B cell (primary cell): Measurements from ENCODE around the gene TSGA10. TPM values are rescaled to one million over a fixed set of nuclear protein-coding genes. Genes with fewer than 3 reads are reported as not detected.

Experiments used
- ATAC-seq: fragments of 200-7000 bp; cut with Tn5 transposase; one replicate; pipeline ENCODE4 v1.10.0; 2021; ENCODE audit warnings: low read depth, mild to moderate bottlenecking, moderate number of reproducible peaks, moderate library complexity
- CTCF ChIA-PET: fragments of 350-600 bp; sonication (Branson Sonifier 250); formaldehyde crosslinking; loops from one replicate; lab custom pipeline; 2021; ENCODE audit warnings: antibody characterized with exemption, inconsistent platforms; lab: Charles Lee
- POLR2A ChIA-PET: fragments of 350-600 bp; sonication (Branson Sonifier 250); formaldehyde crosslinking; loops from one replicate; lab custom pipeline; 2021; ENCODE audit warnings: antibody characterized with exemption; lab: Charles Lee
- DNase-seq: peaks from one replicate; pipeline ENCODE4 v3.0.0; 2013
- H2AFZ ChIP-seq: 2 replicates; pipeline ENCODE4 v1.6.1; 2012; ENCODE audit warnings: mild to moderate bottlenecking, low read depth, low read length; ENCODE audit not compliant: insufficient read depth, poor library complexity, severe bottlenecking
- H3K27ac ChIP-seq, 2 donors: 1 replicate in 1 of 2; 2 replicates in 1 of 2; pipeline ENCODE4 v1.5.1; 2012 to 2013; ENCODE audit warnings: low read length in 2 of 2, mild to moderate bottlenecking in 2 of 2, moderate library complexity in 1 of 2
- H3K27me3 ChIP-seq, 4 experiments: fragments of 200-600 bp in 1 of 4; sonication (generic) in 1 of 4; replicated peaks in 1 of 4; 1 replicate in 2 of 4; 2 replicates in 2 of 4; pipeline versions ENCODE4 v1.6.1 to v1.7.0; 2013 to 2016; ENCODE audit warnings: low read length in 3 of 4, mild to moderate bottlenecking in 2 of 4, mixed read lengths in 1 of 4, moderate library complexity in 1 of 4; ENCODE audit not compliant: insufficient read depth in 4 of 4, control insufficient read depth in 3 of 4; ENCODE audit errors: control extremely low read depth in 1 of 4
- H3K36me3 ChIP-seq, 2 experiments: replicated peaks in 1 of 2; 1 replicate in 1 of 2; 2 replicates in 1 of 2; pipeline versions ENCODE4 v1.6.1 to v1.7.1; 2013; ENCODE audit warnings: low read length in 1 of 2; ENCODE audit not compliant: insufficient read depth in 2 of 2, control insufficient read depth in 1 of 2; ENCODE audit errors: control extremely low read depth in 1 of 2, extremely low read depth in 1 of 2
- H3K4me1 ChIP-seq, 2 donors: fragments of 200-600 bp in 1 of 2; sonication (generic) in 1 of 2; 1 replicate in 1 of 2; 2 replicates in 1 of 2; pipeline versions ENCODE4 v1.5.1 to v1.6.1; 2013 to 2017; ENCODE audit warnings: low read length in 2 of 2; ENCODE audit not compliant: control insufficient read depth in 2 of 2, insufficient read depth in 2 of 2
- H3K4me2 ChIP-seq: replicated peaks from 2 replicates; pipeline ENCODE3; 2012; ENCODE audit warnings: mild to moderate bottlenecking, low read depth, low read length; ENCODE audit not compliant: poor library complexity, severe bottlenecking
- H3K4me3 ChIP-seq, 5 experiments: fragments of 200-600 bp in 1 of 5; sonication (generic) in 1 of 5; 1 replicate in 3 of 5; 2 replicates in 2 of 5; pipeline versions ENCODE4 v1.5.1 to v1.7.0; 2011 to 2016; ENCODE audit warnings: low read length in 4 of 5, mild to moderate bottlenecking in 4 of 5, low read depth in 2 of 5, control low read depth in 1 of 5, moderate library complexity in 1 of 5; ENCODE audit not compliant: insufficient read depth in 1 of 5; ENCODE audit errors: control extremely low read depth in 1 of 5, extremely low read depth in 1 of 5
- H3K79me2 ChIP-seq: fragments of 200-600 bp; sonication (generic); one replicate; pipeline ENCODE4 v1.6.0; 2016; ENCODE audit warnings: low read length; ENCODE audit not compliant: control insufficient read depth, insufficient read depth
- H3K9ac ChIP-seq: fragments of 200-600 bp; sonication (generic); 2 replicates; pipeline ENCODE4 v1.6.1; 2017; ENCODE audit warnings: mild to moderate bottlenecking, low read length, moderate library complexity
- H3K9me3 ChIP-seq, 3 donors: one replicate each; pipeline versions ENCODE4 v1.6.1 to v1.7.1; 2013; ENCODE audit warnings: low read length in 2 of 3; ENCODE audit not compliant: control insufficient read depth in 2 of 3, insufficient read depth in 1 of 3; ENCODE audit errors: control extremely low read depth in 1 of 3
- H4K20me1 ChIP-seq: 2 replicates; pipeline ENCODE4 v1.6.0; 2012; ENCODE audit warnings: mild to moderate bottlenecking, low read length; ENCODE audit not compliant: insufficient read depth, control insufficient read depth, poor library complexity, severe bottlenecking
- H3K27ac Mint-ChIP-seq: one replicate; pipeline ENCODE4 v1.8.0; 2021; ENCODE audit warnings: mixed read lengths
- H3K27me3 Mint-ChIP-seq: one replicate; pipeline ENCODE4 v1.8.0; 2021; ENCODE audit warnings: mixed read lengths
- H3K4me1 Mint-ChIP-seq: one replicate; pipeline ENCODE4 v1.8.0; 2021; ENCODE audit warnings: mixed read lengths
- H3K4me3 Mint-ChIP-seq: one replicate; pipeline ENCODE4 v1.8.0; 2021; ENCODE audit warnings: mixed read lengths
- H3K9me3 Mint-ChIP-seq: one replicate; pipeline ENCODE4 v1.8.0; 2022; ENCODE audit warnings: mixed read lengths; ENCODE audit not compliant: insufficient read depth
- CTCF ChIP-seq: fragments of 200-600 bp; IDR thresholded peaks from one replicate; pipeline ENCODE4 v1.8.0; 2022; ENCODE audit warnings: antibody characterized with exemption, mild to moderate bottlenecking
- EZH2 ChIP-seq: IDR thresholded peaks from 2 replicates; pipeline ENCODE4 v1.6.1; 2012; ENCODE audit warnings: borderline replicate concordance, low read depth, mild to moderate bottlenecking, moderate library complexity, low read length; ENCODE audit not compliant: insufficient read depth, poor library complexity, severe bottlenecking
- WGBS: methylation state at CpG from one replicate; pipeline ENCODE4 v1.1.5; 2013; ENCODE audit warnings: missing lambda C conversion rate; ENCODE audit not compliant: insufficient coverage; 5-methylcytosine and 5-hydroxymethylcytosine counted together
- intact Hi-C: fragments of 100-400 bp; cut with micrococcal nuclease; formaldehyde crosslinking; loops from one replicate; pipeline ENCODE4 v1.10.0; 2022
- polyA plus RNA-seq: library from polyadenylated mRNA; depleted of rRNA; stranded (reverse); fragments of >200 nt; gene quantifications from 2 replicates; pipeline ENCODE4 v1.2.3, GENCODE V29; 2012
- total RNA-seq, 2 donors: library from RNA; stranded (reverse); fragments of 120-200 nt in 1 of 2; gene quantifications; 1 replicate in 1 of 2; 2 replicates in 1 of 2; pipeline versions ENCODE4 v1.2.3 to v1.2.4, GENCODE V29; 2013 to 2022

The TSGA10 gene
- total and polyA plus RNA-seq, 2 donors (not counting 1 experiment from before 2014, with no cell fraction given), result 4.6 to 39.6 TPM

- Histone ChIP-seq H3K9ac (no peak overlapping the region), H3K4me3 (no peak overlapping the region), H3K36me3 (peaks cover 0 to 4% of the 10 kb centered on the region in 2 experiments), H3K9me3 (peaks cover 1 to 8% (median 4%) of the 10 kb centered on the region in 3 donors), H3K27me3 (no peaks in the 10 kb centered on the region), H3K79me2 (no peaks in the 10 kb centered on the region), H3K4me1 (no peaks in the 10 kb centered on the region), H2AFZ (no peak overlapping the region), H3K27ac (no peak overlapping the region), H4K20me1 (no peaks in the 10 kb centered on the region), H3K4me2 (no peak overlapping the region)
- H3K4me1 Mint-ChIP-seq, result no peaks in the 10 kb centered on the region
- H3K4me3 Mint-ChIP-seq, result no peak overlapping the region
- no peak for TF ChIP-seq EZH2
- no peak for TF ChIP-seq CTCF
- H3K27me3 Mint-ChIP-seq, result no peaks in the 10 kb centered on the region
- ChIA-PET CTCF (no interaction called here), POLR2A (no interaction called here)
- no peak for DNase-seq
- peaks cover 5% of the 10 kb centered on the region for H3K9me3 Mint-ChIP-seq
- intact Hi-C loops, result no loop called here
- no peak for ATAC-seq
- WGBS, result 80% methylated on average over 1 of the region's 2 CpGs
- H3K27ac Mint-ChIP-seq, result no peak overlapping the region
These were observed 26.8 kb downstream of the TSGA10 start for GRCh38 chr2:99127981-99128380.

- ATAC-seq (no peak), DNase-seq (no peak)
These were observed 42.1 kb downstream of the TSGA10 start for GRCh38 chr2:99112617-99113016.

More at GRCh38 chr2:99112617-99113016, 42.1 kb downstream of the TSGA10 start:
- Histone ChIP-seq H4K20me1 (no peaks in the 10 kb centered on the region), H3K27ac (no peak overlapping the region), H3K79me2 (no peaks in the 10 kb centered on the region), H3K4me1 (no peaks in the 10 kb centered on the region), H3K4me3 (no peak overlapping the region), H3K9ac (no peak overlapping the region), H3K36me3 (no peaks in the 10 kb centered on the region), H3K9me3 (peaks cover 0 to 1% (median 0%) of the 10 kb centered on the region in 3 donors), H3K4me2 (no peak overlapping the region), H2AFZ (no peak overlapping the region), H3K27me3 (no peaks in the 10 kb centered on the region)
- Mint-ChIP-seq H3K4me1 (no peaks in the 10 kb centered on the region), H3K9me3 (no peaks in the 10 kb centered on the region), H3K27me3 (no peaks in the 10 kb centered on the region), H3K4me3 (no peak overlapping the region), H3K27ac (no peak overlapping the region)
- TF ChIP-seq EZH2 (no peak), CTCF (no peak)
- WGBS, result 100% methylated on average over 1 of the region's 4 CpGs
- POLR2A ChIA-PET, result no interaction called here
- CTCF ChIA-PET, result no interaction called here
- intact Hi-C loops, result no loop called here
